Renal cortical epithelial cell (primary cell): Measurements from ENCODE around the gene KRT7. TPM values are rescaled to one million over a fixed set of nuclear protein-coding genes. Genes with fewer than 3 reads are reported as not detected.

ENCODE experiments used
- total RNA-seq: library from RNA; depleted of rRNA; stranded (reverse); fragments of >200 nt; gene quantifications from 2 replicates; pipeline ENCODE4 v1.2.3, GENCODE V29; 2014

Gene KRT7
- total RNA-seq, 1 donor from 2014 or later: 124 TPM

Other genes starting within 250 kb of the KRT7 start
- gene TAMALIN, start 226.3 kb upstream of the KRT7 start, total RNA-seq: 2.2 and 3.0 TPM in 2 replicates
- 1.0 and 2.3 TPM in 2 replicates for gene NR4A1, start 181.8 kb upstream of the KRT7 start, total RNA-seq
- 59.6 and 113 TPM in 2 replicates for gene ATG101, start 163.3 kb upstream of the KRT7 start, total RNA-seq
- 0.15 TPM in 1 of 2 replicates, not detected in the other for gene SMIM41, start 153.5 kb upstream of the KRT7 start, total RNA-seq
- gene KRT80, start 41.2 kb upstream of the KRT7 start, total RNA-seq: 26.3 and 27.3 TPM in 2 replicates
- gene KRT86, start 41.4 kb downstream of the KRT7 start, total RNA-seq: 0.05 and 2.4 TPM in 2 replicates
- 48.3 TPM in 1 of 2 replicates, not detected in the other for gene KRT81, start 58.3 kb downstream of the KRT7 start, total RNA-seq
- gene KRT83, start 88.2 kb downstream of the KRT7 start, total RNA-seq: not detected in 2 replicates
- gene KRT85, start 134.2 kb downstream of the KRT7 start, total RNA-seq: not detected in 2 replicates
- gene KRT84, start 152.4 kb downstream of the KRT7 start, total RNA-seq: not detected in 2 replicates
- not detected in 2 replicates for gene KRT82, start 173.1 kb downstream of the KRT7 start, total RNA-seq
- gene KRT75, start 201.1 kb downstream of the KRT7 start, total RNA-seq: 0.35 TPM in 1 of 2 replicates, not detected in the other
- 0.05 and 2.1 TPM in 2 replicates for gene KRT6B, start 218.9 kb downstream of the KRT7 start, total RNA-seq
- not detected in 2 replicates for gene KRT6C, start 240.6 kb downstream of the KRT7 start, total RNA-seq